OCI-LY3 (cell line): ENCODE results near the gene OPN3.

ENCODE experiments used
- CTCF ChIP-seq: fragments of 200-600, 300-600 bp; sonication (generic); IDR thresholded peaks from 2 replicates; pipeline ENCODE4 v1.5.1; 2014; ENCODE audit warnings: antibody characterized with exemption, low read length, low read depth
- EZH2phosphoT487 ChIP-seq: fragments of 200-600 bp; shearing (Covaris generic); IDR thresholded peaks from 2 replicates; pipeline ENCODE4 v1.6.1; 2018; ENCODE audit warnings: antibody characterized with exemption, mixed run types, low read depth

GRCh38 chr1:241630005-241630404, 10.2 kb downstream of the OPN3 start:
- no peak for TF ChIP-seq CTCF
- TF ChIP-seq EZH2phosphoT487 = no peak
